ENCODE results near the gene IL17F.

IL17F gene

DNA sequence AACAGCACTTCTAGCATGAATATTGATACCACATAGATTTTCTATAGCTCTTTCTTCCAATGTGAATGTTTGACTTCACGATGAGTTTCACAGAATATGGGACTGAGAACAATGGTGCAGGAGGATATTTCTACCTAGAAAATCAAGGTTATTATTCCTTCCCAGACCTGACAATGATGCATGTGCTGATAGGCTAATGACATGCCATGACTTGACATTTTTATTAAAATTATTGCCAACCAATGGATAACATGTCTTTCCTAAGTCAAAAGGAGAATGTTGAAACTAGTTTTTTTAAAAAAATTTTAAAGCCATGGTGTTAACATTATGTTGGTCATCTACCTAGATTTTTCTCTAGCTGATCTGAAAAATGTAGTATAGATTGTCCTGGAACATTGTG lies 57.2 kb downstream of the IL17F start:
- no peak overlapping the region for H3K4me3 ChIP-seq (ENCODE audit: low read depth, low read length)
- DNase-seq (ENCODE audit: low read depth): no peak
- TF ChIP-seq CTCF (IDR thresholded peaks at IDR 0.05; ENCODE audit: control insufficient read depth, extremely low read depth, insufficient read depth): no peak

Data from LNCaP clone FGC (cell line).